Measurements from ENCODE around the gene MEGF11. TPM values are rescaled to one million over a fixed set of nuclear protein-coding genes. Genes with fewer than 3 reads are reported as not detected.

The MEGF11 gene
- total RNA-seq, 1 donor from 2014 or later: not detected

DNA sequence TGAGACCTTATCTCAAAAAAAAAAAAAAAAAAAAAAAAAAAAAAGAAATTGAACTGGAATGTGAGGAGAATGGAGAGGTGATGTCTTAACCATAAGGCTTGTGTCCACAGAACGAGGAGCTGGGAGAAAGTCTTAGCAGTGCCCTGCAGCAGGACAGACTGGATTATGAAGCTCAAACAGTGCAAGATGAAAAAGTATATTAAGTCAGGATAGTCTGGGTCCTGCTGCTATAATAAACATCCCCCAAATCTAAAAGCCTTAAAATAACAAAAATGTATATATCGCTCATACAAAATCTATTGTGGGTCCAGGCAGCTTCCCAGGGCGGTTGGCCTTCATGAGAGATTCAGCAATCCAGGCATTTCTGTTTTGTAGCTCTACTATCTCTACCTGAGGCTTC, 208.7 kb downstream of the MEGF11 start:
- H3K36me3 Mint-ChIP-seq (ENCODE audit: low read depth): no peaks in the 10 kb centered on the region
- ATAC-seq (ENCODE audit: low read depth): no peak
- intact Hi-C loops (cut with micrococcal nuclease): no loop called here
- no peak overlapping the region for H3K4me3 Mint-ChIP-seq
- no peaks in the 10 kb centered on the region for H3K4me1 Mint-ChIP-seq
- CTCF ChIA-PET: no interaction called here
- H3K27me3 Mint-ChIP-seq: peaks cover 26% of the 10 kb centered on the region
- DNase-seq: no peak
- peaks cover 4% of the 10 kb centered on the region for H3K9me3 Mint-ChIP-seq
- no peak overlapping the region for H3K27ac Mint-ChIP-seq
- POLR2A ChIA-PET: no interaction called here
- TF ChIP-seq CTCF (IDR thresholded peaks at IDR 0.05): no peak

DNA sequence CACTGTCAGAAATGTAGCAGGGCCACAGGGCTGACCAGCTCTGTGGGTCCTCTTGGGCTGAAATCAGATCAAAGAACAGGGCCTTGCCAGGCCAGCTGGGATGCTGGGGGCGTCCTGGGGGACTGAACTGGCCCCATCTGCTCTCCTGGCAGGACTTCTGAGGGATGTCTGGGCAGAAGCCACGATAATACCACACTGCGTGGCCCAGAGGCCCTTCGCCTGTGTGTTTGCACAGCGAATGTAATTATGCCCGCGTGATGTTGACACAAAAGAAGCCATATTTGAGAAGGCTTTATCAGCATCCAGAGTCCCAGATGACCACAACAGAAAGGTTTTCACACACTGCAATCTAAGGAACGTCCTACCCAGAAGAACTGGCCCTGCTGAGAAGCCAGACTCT, 210.3 kb downstream of the MEGF11 start:
- Mint-ChIP-seq H3K4me3 (no peak overlapping the region), H3K9me3 (peaks cover 4% of the 10 kb centered on the region), H3K27me3 (peaks cover 31% of the 10 kb centered on the region), H3K4me1 (no peaks in the 10 kb centered on the region), H3K27ac (no peak overlapping the region), H3K36me3 (ENCODE audit: low read depth) (no peaks in the 10 kb centered on the region)
- ATAC-seq (ENCODE audit: low read depth) (no peak), DNase-seq (no peak)
- intact Hi-C loops (cut with micrococcal nuclease): no loop called here
- ChIA-PET POLR2A (no interaction called here), CTCF (no interaction called here)
- TF ChIP-seq CTCF (IDR thresholded peaks at IDR 0.05): no peak

- ChIA-PET POLR2A (no interaction called here), CTCF (no interaction called here)
- TF ChIP-seq CTCF (IDR thresholded peaks at IDR 0.05): no peak
- no peak overlapping the region for H3K4me3 Mint-ChIP-seq
- no peaks in the 10 kb centered on the region for H3K36me3 Mint-ChIP-seq (ENCODE audit: low read depth)
- ATAC-seq (ENCODE audit: low read depth): no peak
- H3K9me3 Mint-ChIP-seq: peaks cover 4% of the 10 kb centered on the region
- H3K4me1 Mint-ChIP-seq: no peaks in the 10 kb centered on the region
- intact Hi-C loops (cut with micrococcal nuclease): no loop called here
- H3K27ac Mint-ChIP-seq: no peak overlapping the region
- H3K27me3 Mint-ChIP-seq: peaks cover 34% of the 10 kb centered on the region
- DNase-seq: no peak
Observed at GRCh38 chr15:66042624-66043023, 210.9 kb downstream of the MEGF11 start.

GRCh38 chr15:66041276-66041675, 212.3 kb downstream of the MEGF11 start:
- Mint-ChIP-seq H3K27me3 (peaks cover 45% of the 10 kb centered on the region), H3K9me3 (peaks cover 4% of the 10 kb centered on the region), H3K27ac (no peak overlapping the region), H3K4me1 (no peaks in the 10 kb centered on the region), H3K4me3 (no peak overlapping the region), H3K36me3 (ENCODE audit: low read depth) (no peaks in the 10 kb centered on the region)
- ATAC-seq (ENCODE audit: low read depth) (no peak), DNase-seq (no peak)
- intact Hi-C loops (cut with micrococcal nuclease): no loop called here
- CTCF ChIA-PET: no interaction called here
- POLR2A ChIA-PET: no interaction called here
- TF ChIP-seq CTCF (IDR thresholded peaks at IDR 0.05): no peak

- TF ChIP-seq CTCF (IDR thresholded peaks at IDR 0.05): no peak
- POLR2A ChIA-PET: no interaction called here
- peaks cover 44% of the 10 kb centered on the region for H3K27me3 Mint-ChIP-seq
- H3K36me3 Mint-ChIP-seq (ENCODE audit: low read depth): no peaks in the 10 kb centered on the region
- intact Hi-C loops (cut with micrococcal nuclease): no loop called here
- no peak overlapping the region for H3K27ac Mint-ChIP-seq
- H3K4me3 Mint-ChIP-seq: no peak overlapping the region
- DNase-seq: no peak
- CTCF ChIA-PET: no interaction called here
- H3K9me3 Mint-ChIP-seq: peaks cover 4% of the 10 kb centered on the region
- no peak for ATAC-seq (ENCODE audit: low read depth)
- no peaks in the 10 kb centered on the region for H3K4me1 Mint-ChIP-seq
Observed at GRCh38 chr15:66040211-66040892, 213.2 kb downstream of the MEGF11 start.
